ENCODE data around the gene MED17. TPM values are rescaled to one million over a fixed set of nuclear protein-coding genes. Genes with fewer than 3 reads are reported as not detected.
A peak's percentile ranks its signal among the peaks of the same experiment; 100 is the strongest.

The MED17 gene
- total RNA-seq, 3 donors from 2014 or later = 22.3 to 33.8 (median 29.6) TPM

DNA sequence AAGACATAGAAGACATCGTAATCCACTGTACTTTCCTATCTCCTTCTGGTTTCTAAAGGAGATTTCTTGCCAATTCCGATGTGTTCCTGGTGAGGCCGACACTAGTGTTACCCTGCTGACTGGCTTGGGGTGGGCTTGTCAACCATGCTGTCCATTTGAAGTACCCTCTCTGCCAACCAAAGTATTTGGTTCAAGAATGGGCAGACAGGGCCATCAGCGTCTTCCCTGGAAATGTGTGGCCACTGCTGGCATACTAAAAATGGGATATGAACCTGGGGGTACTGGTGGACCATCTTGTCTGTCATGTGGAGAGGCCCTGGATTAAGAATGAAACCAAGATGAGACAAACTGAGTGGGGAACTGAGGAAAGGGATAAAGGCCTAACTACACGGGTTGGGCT is 68.2 kb downstream of the MED17 start:
- H3K9me3 ChIP-seq = no peaks in the 10 kb centered on the region
- no peaks in the 10 kb centered on the region for H3K36me3 ChIP-seq (ENCODE audit: low read depth)
- H3K4me1 ChIP-seq (ENCODE audit: low read depth) = no peaks in the 10 kb centered on the region
- intact Hi-C loops (cut with DNase I, micrococcal nuclease) = no loop called here
- no peak for DNase-seq
- no peak for ATAC-seq
- H3K4me3 ChIP-seq = no peak overlapping the region
- TF ChIP-seq, protein P1, sequence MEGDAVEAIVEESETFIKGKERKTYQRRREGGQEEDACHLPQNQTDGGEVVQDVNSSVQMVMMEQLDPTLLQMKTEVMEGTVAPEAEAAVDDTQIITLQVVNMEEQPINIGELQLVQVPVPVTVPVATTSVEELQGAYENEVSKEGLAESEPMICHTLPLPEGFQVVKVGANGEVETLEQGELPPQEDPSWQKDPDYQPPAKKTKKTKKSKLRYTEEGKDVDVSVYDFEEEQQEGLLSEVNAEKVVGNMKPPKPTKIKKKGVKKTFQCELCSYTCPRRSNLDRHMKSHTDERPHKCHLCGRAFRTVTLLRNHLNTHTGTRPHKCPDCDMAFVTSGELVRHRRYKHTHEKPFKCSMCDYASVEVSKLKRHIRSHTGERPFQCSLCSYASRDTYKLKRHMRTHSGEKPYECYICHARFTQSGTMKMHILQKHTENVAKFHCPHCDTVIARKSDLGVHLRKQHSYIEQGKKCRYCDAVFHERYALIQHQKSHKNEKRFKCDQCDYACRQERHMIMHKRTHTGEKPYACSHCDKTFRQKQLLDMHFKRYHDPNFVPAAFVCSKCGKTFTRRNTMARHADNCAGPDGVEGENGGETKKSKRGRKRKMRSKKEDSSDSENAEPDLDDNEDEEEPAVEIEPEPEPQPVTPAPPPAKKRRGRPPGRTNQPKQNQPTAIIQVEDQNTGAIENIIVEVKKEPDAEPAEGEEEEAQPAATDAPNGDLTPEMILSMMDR (IDR thresholded peaks at IDR 0.05) = no peak

- ATAC-seq (no peak), DNase-seq (no peak)
- Histone ChIP-seq H3K4me3 (no peak overlapping the region), H3K36me3 (ENCODE audit: low read depth) (no peaks in the 10 kb centered on the region), H3K9me3 (no peaks in the 10 kb centered on the region), H3K4me1 (ENCODE audit: low read depth) (no peaks in the 10 kb centered on the region)
- TF ChIP-seq, protein P1 (IDR thresholded peaks at IDR 0.05) = no peak
- intact Hi-C loops (cut with DNase I, micrococcal nuclease) = no loop called here
Measured at GRCh38 chr11:93857413-93858120, 73.5 kb downstream of the MED17 start.

- Histone ChIP-seq H3K36me3 (ENCODE audit: low read depth) (no peaks in the 10 kb centered on the region), H3K4me3 (no peak overlapping the region), H3K4me1 (ENCODE audit: low read depth) (no peaks in the 10 kb centered on the region), H3K9me3 (no peaks in the 10 kb centered on the region)
- TF ChIP-seq, protein P1 (IDR thresholded peaks at IDR 0.05) = no peak
- DNase-seq (no peak), ATAC-seq (peak; percentile 62)
- intact Hi-C loops (cut with DNase I, micrococcal nuclease) = no loop called here
Measured at GRCh38 chr11:93858121-93858775, 74.2 kb downstream of the MED17 start.

DNA sequence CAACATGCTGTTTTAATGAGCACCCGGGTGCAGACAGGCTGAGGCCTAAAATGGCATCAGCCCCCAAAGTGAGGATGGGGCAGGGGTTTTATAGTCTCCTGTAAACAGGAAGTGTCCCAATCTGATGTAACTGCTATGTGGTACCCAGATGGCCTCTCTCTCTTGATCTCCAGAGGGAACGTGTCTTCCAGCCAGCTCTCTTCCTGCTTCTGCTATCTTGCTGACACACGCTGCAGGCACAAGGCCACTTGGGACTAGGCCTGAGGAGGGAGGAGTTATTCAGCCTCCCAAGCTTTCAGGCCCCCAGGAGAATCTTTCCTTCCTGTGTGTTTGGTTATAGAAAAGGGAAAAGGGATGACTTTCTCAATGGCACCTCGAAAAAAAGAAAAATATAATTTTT is 77.7 kb downstream of the MED17 start:
- Histone ChIP-seq H3K36me3 (ENCODE audit: low read depth) (no peaks in the 10 kb centered on the region), H3K9me3 (no peaks in the 10 kb centered on the region), H3K4me1 (ENCODE audit: low read depth) (no peaks in the 10 kb centered on the region), H3K4me3 (no peak overlapping the region)
- TF ChIP-seq, protein P1 (IDR thresholded peaks at IDR 0.05) = no peak
- ATAC-seq (no peak), DNase-seq (no peak)
- intact Hi-C loops (cut with DNase I, micrococcal nuclease) = no loop called here

Other genes starting within 250 kb of the MED17 start
- gene SMCO4, start 240.9 kb upstream of the MED17 start, total RNA-seq = 10 to 100 TPM; 37.5 to 75.4 (median 41.5) TPM
- gene CEP295, start 122.6 kb upstream of the MED17 start, total RNA-seq = 10 to 100 TPM in 2 of 3 donors, 1 to 10 TPM in 1; 9.5 to 11.4 (median 10.2) TPM
- 10 to 100 TPM; 64.7 to 85.2 (median 84.0) TPM for gene TAF1D, start 42.8 kb upstream of the MED17 start, total RNA-seq
- 10 to 100 TPM; 42.8 to 96.0 (median 48.0) TPM for gene C11orf54, start 42.6 kb upstream of the MED17 start, total RNA-seq
- 1 to 10 TPM; 1.8 to 3.4 (median 2.4) TPM for gene VSTM5, start 66.3 kb downstream of the MED17 start, total RNA-seq
- under 1 TPM in 1 of 3 donors, not detected in 2; 0.06 TPM for gene HEPHL1, start 237.1 kb downstream of the MED17 start, total RNA-seq